ENCODE results near the gene STK11IP. TPM values are rescaled to one million over a fixed set of nuclear protein-coding genes. Genes with fewer than 3 reads are reported as not detected.
A peak's percentile ranks its signal among the peaks of the same experiment; 100 is the strongest.

STK11IP gene
- total RNA-seq, 2 donors from 2014 or later = 18.3 to 60.3 TPM

DNA sequence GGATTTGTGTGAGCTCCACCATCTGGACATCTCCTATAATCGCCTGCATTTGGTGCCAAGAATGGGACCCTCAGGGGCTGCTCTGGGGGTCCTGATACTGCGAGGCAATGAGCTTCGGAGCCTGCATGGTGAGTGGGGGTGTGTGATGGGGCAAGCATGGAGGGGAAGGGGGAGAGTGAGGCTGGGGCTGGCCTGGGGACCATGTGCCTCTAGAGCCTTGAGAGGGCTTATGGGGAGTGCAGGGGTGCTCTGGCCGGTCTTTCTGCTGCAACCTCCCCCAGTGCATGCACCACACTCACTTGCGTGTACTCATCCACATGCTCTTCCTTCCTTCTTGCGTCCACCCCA lies 7.9 kb downstream of the STK11IP start:
- TF ChIP-seq POLR2AphosphoS5 (IDR thresholded peaks at IDR 0.05) (no peak), POLR2A (IDR thresholded peaks at IDR 0.05) (no peak)
- TF ChIP-seq, protein P1, sequence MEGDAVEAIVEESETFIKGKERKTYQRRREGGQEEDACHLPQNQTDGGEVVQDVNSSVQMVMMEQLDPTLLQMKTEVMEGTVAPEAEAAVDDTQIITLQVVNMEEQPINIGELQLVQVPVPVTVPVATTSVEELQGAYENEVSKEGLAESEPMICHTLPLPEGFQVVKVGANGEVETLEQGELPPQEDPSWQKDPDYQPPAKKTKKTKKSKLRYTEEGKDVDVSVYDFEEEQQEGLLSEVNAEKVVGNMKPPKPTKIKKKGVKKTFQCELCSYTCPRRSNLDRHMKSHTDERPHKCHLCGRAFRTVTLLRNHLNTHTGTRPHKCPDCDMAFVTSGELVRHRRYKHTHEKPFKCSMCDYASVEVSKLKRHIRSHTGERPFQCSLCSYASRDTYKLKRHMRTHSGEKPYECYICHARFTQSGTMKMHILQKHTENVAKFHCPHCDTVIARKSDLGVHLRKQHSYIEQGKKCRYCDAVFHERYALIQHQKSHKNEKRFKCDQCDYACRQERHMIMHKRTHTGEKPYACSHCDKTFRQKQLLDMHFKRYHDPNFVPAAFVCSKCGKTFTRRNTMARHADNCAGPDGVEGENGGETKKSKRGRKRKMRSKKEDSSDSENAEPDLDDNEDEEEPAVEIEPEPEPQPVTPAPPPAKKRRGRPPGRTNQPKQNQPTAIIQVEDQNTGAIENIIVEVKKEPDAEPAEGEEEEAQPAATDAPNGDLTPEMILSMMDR (IDR thresholded peaks at IDR 0.05) = no peak
- no peak for DNase-seq (ENCODE audit: low spot score)
- no peaks in the 10 kb centered on the region for H3K27me3 ChIP-seq (replicated peaks; ENCODE audit: insufficient read depth)
- 97% methylated on average over 6 of the region's 6 CpGs for WGBS
- H3K36me3 ChIP-seq = peaks cover 11 to 18% of the 10 kb centered on the region in 2 donors
- intact Hi-C loops (cut with DNase I) = no loop called here
- no peak overlapping the region for H3K4me3 ChIP-seq
- no peak overlapping the region for H3K27ac ChIP-seq
- H3K9me3 ChIP-seq = no peaks in the 10 kb centered on the region
- no peaks in the 10 kb centered on the region for H3K4me1 ChIP-seq (replicated peaks)

DNA sequence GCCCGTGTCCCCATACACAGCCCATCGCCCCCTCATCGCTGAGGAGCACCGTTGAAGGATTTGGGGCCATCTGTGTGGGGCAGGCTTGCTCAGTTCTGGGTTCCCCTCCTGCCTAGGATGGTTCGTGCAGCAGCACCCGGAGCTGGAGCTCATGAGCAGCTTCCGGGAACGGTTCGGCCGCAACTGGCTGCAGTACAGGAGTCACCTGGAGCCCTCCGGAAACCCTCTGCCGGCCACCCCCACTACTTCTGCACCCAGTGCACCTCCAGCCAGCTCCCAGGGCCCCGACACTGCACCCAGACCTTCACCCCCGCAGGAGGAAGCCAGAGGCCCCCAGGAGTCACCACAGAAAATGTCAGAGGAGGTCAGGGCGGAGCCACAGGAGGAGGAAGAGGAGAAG lies 10.3 kb downstream of the STK11IP start:
- no peaks in the 10 kb centered on the region for H3K9me3 ChIP-seq
- peaks cover 11 to 18% of the 10 kb centered on the region in 2 donors for H3K36me3 ChIP-seq
- H3K27me3 ChIP-seq (replicated peaks; ENCODE audit: insufficient read depth) = no peaks in the 10 kb centered on the region
- no peak for DNase-seq (ENCODE audit: low spot score)
- H3K4me3 ChIP-seq = no peak overlapping the region
- TF ChIP-seq, protein P1 (IDR thresholded peaks at IDR 0.05) = no peak
- TF ChIP-seq POLR2A (IDR thresholded peaks at IDR 0.05) (no peak), POLR2AphosphoS5 (IDR thresholded peaks at IDR 0.05) (no peak)
- H3K27ac ChIP-seq = no peak overlapping the region
- intact Hi-C loops (cut with DNase I) = no loop called here
- 98% methylated on average over 15 of the region's 15 CpGs for WGBS
- no peaks in the 10 kb centered on the region for H3K4me1 ChIP-seq (replicated peaks)

DNA sequence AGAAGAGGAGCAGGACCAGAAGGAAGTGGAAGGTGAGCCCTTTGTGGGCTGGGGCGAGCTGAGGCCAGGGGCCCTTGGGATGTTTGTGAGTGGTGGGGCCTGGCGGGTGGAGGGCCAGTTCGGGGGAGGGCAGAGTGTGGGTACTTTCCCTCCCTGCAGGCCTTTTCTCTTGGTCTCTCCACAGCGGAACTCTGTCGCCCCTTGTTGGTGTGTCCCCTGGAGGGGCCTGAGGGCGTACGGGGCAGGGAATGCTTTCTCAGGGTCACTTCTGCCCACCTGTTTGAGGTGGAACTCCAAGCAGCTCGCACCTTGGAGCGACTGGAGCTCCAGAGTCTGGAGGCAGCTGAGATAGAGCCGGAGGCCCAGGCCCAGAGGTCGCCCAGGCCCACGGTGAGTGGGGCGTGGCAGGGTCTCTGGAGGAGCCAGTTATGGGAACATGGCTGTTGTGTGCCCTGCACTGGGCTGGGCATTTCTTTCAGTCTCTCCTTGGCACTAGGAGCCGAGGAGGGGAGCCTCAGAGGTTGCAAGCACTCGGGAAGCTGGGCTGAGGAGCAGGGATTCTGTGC lies 10.8 kb downstream of the STK11IP start:
- no peak overlapping the region for H3K4me3 ChIP-seq
- H3K27ac ChIP-seq = peak overlapping the region; percentile 39 to 45
- H3K4me1 ChIP-seq (replicated peaks) = no peaks in the 10 kb centered on the region
- WGBS = 90% methylated on average over 15 of the region's 15 CpGs
- no peaks in the 10 kb centered on the region for H3K27me3 ChIP-seq (replicated peaks; ENCODE audit: insufficient read depth)
- DNase-seq (ENCODE audit: low spot score) = no peak
- peaks cover 11 to 18% of the 10 kb centered on the region in 2 donors for H3K36me3 ChIP-seq
- no peak for TF ChIP-seq POLR2AphosphoS5 (IDR thresholded peaks at IDR 0.05)
- TF ChIP-seq POLR2A (IDR thresholded peaks at IDR 0.05) = no peak
- TF ChIP-seq, protein P1 (IDR thresholded peaks at IDR 0.05) = no peak
- intact Hi-C loops (cut with DNase I) = no loop called here
- H3K9me3 ChIP-seq = no peaks in the 10 kb centered on the region

DNA sequence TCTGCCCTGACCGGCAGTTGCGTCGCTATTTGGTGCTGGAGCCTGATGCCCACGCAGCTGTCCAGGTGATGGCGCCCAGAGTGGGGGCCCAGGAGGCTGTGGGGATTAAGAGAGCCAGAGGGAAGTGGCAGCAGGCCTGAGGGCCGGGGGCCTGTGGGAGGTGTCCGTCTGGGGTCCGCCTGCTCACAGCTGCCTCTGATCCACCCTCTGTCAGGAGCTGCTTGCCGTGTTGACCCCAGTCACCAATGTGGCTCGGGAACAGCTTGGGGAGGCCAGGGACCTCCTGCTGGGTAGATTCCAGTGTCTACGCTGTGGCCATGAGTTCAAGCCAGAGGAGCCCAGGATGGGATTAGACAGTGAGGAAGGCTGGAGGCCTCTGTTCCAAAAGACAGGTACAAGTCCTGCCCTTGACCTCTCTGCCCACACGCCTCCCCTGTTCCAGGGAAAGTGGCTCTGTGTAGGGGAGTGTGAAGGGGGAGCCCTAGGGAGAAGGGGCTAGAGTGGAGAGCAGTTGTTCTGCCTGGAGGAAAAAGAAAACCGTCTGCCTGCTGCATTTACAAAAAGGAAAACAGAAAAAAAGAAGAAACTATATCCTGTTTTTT lies 11.6 kb downstream of the STK11IP start:
- TF ChIP-seq POLR2A (IDR thresholded peaks at IDR 0.05) (no peak), POLR2AphosphoS5 (IDR thresholded peaks at IDR 0.05) (no peak)
- TF ChIP-seq, protein P1 (IDR thresholded peaks at IDR 0.05) = no peak
- Histone ChIP-seq H3K9me3 (no peaks in the 10 kb centered on the region), H3K36me3 (peaks cover 12 to 20% of the 10 kb centered on the region in 2 donors), H3K27me3 (replicated peaks; ENCODE audit: insufficient read depth) (no peaks in the 10 kb centered on the region), H3K27ac (peak overlapping the region; percentile 39 to 45), H3K4me1 (replicated peaks) (no peaks in the 10 kb centered on the region), H3K4me3 (no peak overlapping the region)
- DNase-seq (ENCODE audit: low spot score) = no peak
- intact Hi-C loops (cut with DNase I) = no loop called here
- 66% methylated on average over 13 of the region's 13 CpGs for WGBS

DNA sequence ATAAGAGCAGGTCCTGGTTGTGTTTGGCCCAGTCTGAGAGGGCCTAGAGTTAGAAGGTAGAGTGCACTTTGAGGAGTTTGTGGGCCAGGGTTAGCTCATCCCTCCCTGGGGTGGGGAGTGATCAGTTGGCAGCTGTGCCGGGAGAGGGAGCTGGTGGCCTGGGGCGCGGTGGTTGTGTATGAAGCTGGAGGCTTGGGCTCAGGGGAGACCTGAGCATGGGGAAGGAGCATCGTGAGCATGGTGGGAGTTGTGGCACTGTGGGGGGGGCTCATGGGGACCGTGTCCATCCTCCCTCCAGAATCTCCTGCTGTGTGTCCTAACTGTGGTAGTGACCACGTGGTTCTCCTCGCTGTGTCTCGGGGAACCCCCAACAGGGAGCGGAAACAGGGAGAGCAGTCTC lies 13.6 kb downstream of the STK11IP start:
- Histone ChIP-seq H3K27me3 (replicated peaks; ENCODE audit: insufficient read depth) (no peaks in the 10 kb centered on the region), H3K36me3 (peaks cover 13 to 15% of the 10 kb centered on the region in 2 donors), H3K27ac (no peak overlapping the region), H3K9me3 (no peaks in the 10 kb centered on the region), H3K4me3 (no peak overlapping the region), H3K4me1 (replicated peaks) (no peaks in the 10 kb centered on the region)
- intact Hi-C loops (cut with DNase I) = no loop called here
- no peak for DNase-seq (ENCODE audit: low spot score)
- 96% methylated on average over 9 of the region's 9 CpGs for WGBS
- TF ChIP-seq POLR2A (IDR thresholded peaks at IDR 0.05) (no peak), POLR2AphosphoS5 (IDR thresholded peaks at IDR 0.05) (no peak)
- TF ChIP-seq, protein P1 (IDR thresholded peaks at IDR 0.05) = no peak
